GM19328 (cell line): Measurements from ENCODE around the gene CCDC170.
"Not testable (repeated sequence)": the region's sequence is repeated elsewhere in the genome, so short reads cannot be mapped to it uniquely, and the experiment has no call there.

ENCODE experiments used
- ATAC-seq: cut with Tn5 transposase; IDR thresholded peaks from one replicate; pipeline ENCODE4 v1.9.1; 2021; ENCODE audit warnings: mild to moderate bottlenecking, moderate library complexity; ENCODE audit not compliant: unreplicated experiment

The CCDC170 gene, protein sequence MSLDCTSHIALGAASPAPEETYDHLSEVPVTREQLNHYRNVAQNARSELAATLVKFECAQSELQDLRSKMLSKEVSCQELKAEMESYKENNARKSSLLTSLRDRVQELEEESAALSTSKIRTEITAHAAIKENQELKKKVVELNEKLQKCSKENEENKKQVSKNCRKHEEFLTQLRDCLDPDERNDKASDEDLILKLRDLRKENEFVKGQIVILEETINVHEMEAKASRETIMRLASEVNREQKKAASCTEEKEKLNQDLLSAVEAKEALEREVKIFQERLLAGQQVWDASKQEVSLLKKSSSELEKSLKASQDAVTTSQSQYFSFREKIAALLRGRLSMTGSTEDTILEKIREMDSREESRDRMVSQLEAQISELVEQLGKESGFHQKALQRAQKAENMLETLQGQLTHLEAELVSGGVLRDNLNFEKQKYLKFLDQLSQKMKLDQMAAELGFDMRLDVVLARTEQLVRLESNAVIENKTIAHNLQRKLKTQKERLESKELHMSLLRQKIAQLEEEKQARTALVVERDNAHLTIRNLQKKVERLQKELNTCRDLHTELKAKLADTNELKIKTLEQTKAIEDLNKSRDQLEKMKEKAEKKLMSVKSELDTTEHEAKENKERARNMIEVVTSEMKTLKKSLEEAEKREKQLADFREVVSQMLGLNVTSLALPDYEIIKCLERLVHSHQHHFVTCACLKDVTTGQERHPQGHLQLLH

DNA sequence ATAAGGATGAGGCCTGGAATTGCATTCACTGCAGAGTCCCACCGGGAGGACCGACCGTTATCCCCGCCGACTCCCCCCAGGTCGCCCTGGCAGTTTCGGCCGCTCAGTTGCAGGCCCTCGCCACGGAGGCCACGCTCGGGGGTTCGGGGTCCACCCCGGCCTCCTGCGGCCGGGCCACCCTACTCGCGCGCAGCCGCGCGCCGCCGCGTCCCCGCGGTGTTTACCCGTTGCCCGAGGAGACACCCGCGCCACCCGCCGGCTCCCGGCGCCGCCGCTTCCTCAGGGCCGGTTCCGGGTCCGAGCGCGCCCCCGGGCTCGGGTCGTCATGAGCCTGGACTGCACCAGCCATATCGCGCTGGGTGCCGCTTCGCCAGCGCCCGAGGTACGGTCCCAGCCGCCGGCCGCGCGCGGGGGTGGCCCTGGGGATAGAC is at the start of gene CCDC170:
Gene CCDC170 (plus strand): TSS at position 214 of the 431 bp plus-strand sequence. CDS start 112 bp downstream, at position 326.
- no peak for ATAC-seq

- ATAC-seq: no peak
These were observed 48.3 kb upstream of the CCDC170 start for GRCh38 chr6:151445482-151445881.

DNA sequence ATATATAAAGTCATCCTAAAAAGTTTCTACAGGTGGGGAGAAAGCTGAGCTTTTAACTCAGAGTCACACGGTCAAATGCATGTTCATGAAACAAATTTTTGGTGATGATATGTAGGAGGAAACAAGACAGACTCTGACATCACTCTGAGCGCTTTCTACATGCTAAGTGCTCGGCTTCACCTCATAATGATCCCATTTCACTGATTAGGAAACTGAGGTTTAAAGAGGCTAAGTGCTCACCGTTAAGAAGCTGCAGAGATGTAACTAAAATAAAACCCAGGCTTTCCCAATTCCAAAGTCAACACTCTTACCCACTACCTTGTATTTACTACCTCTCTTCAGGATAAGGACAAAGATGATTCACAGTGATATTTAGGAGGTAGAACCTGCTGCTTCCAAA is 46.6 kb upstream of the CCDC170 start:
- ATAC-seq: no peak

DNA sequence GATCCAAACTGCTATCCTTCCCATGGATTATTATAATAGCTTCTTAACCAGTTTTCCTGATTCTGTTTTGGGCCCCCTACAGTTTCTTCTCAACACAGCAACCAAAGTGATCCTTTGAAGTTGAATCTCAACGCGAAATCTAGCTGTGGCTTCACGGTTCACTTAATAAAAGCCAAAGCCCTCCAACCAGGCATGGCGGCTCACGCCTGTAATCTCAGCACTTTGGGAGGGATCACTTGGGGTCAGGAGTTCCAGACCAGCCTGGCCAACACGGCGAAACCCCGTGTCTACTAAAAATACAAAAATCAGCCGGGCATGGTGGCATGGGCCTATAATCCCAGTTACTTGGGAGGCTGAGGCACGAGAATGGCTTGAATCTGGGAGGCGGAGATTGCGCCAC is 45.2 kb upstream of the CCDC170 start:
- ATAC-seq: no peak

- ATAC-seq: not testable (repeated sequence)
These were observed 42.9 kb upstream of the CCDC170 start for GRCh38 chr6:151450928-151451327.

GRCh38 chr6:151451417-151451949 is 42.3 kb upstream of the CCDC170 start:
- no peak for ATAC-seq

DNA sequence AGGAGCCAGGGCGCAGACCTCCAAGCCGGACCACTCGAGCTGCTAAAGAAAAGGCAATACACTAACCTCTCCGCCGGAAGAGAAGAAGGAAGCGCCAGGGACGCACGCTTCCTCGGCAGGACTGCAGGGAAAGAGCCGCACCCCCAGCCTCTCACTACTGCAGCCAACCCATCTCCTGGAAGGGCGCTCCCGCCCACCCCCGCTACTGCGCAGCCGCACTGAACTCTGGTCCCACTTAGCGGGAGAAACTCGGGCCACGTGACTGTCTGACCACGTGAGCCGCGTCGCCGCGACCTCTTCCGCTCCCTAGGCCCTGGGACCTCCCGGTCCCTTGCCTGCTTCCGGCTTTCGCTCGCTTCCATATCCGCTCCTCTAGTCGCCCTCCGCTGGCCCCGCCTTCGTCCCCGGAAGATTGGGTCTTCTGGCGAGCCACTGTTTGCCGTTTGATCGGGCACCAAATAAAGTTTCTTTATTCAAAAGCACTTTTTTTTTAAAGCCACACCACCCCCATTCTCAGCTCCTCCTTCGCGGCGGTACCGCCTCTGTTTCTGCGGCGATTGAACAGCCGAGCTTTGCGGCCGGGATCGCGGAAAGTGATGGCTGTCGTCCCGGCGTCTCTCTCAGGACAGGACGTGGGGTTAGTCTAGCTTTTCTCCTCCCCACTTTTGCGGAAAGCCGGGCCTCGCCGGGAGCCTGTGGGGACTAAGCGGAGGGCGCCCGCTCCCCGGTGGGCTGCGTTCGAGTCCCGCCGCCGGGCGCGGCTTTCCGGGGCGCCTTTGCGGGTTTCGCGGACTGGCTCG is 41.7 kb upstream of the CCDC170 start, which contains the start of gene RMND1:
Gene RMND1 (minus strand): TSS at position 177 of the 800 bp plus-strand sequence. CDS start 6,315 bp downstream, outside the sequence.
- ATAC-seq: peak; percentile 98

DNA sequence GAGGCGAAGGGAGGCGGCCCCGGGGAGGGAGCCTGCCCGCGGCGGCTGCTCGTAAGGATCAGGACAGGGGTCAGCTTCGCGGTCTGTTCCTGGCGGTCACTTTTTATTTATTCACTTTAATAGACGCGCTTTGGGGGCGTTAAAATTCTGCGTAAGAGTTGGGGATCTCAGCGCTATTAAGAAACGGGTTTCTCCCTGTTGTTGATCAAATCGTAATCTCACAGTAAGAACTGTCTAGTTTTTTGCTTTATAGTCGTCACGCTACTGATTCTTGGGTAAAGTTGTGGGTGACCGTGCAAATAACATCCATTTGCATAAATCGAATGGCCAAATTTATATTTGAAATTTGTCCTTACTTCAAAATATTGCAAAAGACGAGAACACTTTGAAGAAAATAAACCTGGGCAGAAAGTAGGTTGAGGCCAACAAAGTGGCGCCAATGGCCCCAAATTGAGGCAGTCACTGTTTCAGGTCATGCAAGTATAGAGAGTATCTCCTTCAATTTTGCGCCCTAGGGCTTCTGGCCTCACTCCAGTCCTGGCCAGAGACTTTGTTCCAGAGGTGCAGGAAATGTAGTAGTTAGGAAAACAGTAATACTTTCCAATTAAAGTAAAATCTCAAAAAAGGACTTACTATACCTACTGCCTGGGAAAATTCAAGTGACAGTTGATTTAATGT is 40.9 kb upstream of the CCDC170 start:
- no peak for ATAC-seq

DNA sequence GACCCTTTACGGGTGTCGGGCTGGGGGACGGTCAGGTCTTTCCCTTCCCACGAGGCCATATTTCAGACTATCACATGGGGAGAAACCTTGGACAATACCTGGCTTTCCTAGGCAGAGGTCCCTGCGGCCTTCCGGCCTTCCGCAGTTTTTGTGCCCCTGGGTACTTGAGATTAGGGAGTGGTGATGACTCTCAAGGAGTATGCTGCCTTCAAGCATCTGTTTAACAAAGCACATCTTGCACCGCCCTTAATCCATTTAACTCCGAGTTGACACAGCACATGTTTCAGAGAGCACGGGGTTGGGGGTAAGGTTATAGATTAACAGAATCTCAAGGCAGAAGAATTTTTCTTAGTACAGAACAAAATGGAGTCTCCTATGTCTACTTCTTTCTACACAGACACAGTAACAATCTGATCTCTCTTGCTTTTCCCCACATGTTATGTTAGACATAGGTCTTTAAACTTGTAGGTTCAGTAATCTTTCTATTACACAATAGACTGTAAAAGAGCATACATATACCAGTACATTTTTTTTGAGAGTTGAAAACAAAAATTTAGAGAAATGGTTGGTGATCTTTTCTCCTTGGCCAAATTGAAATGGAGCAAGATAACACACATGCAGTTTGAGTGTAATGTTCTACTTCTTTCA is 37.9 kb upstream of the CCDC170 start:
- not testable (repeated sequence) for ATAC-seq

GRCh38 chr6:151461673-151462072 is 32.1 kb upstream of the CCDC170 start:
- ATAC-seq: no peak

- no peak for ATAC-seq
These were observed 29.1 kb upstream of the CCDC170 start for GRCh38 chr6:151464702-151465101.

- ATAC-seq: peak; percentile 62
These were observed 17.9 kb upstream of the CCDC170 start for GRCh38 chr6:151475653-151476523.

- no peak for ATAC-seq
These were observed 16.1 kb upstream of the CCDC170 start for GRCh38 chr6:151477726-151478125.

DNA sequence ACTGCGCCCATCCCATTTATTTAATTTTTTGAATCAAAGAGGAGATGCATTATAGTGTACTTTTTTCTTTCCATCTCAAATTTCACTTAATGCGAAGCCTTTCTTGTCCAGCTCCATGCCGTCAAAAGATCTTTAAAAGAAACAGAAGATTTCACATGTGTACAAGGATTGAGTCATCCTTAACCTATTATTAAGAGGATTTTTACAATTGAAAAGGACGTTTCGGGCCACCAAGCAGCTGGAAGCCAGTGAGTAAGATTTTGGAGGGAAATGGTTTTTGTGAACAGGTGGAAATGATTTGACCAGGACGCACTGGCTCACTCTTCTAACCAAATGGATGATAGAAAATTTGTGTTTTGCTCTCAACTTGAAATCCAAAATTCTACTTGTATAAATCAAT is 15.1 kb upstream of the CCDC170 start:
- no peak for ATAC-seq

GRCh38 chr6:151481786-151482185 is 12.0 kb upstream of the CCDC170 start:
- ATAC-seq: no peak

GRCh38 chr6:151482290-151482689 is 11.5 kb upstream of the CCDC170 start:
- no peak for ATAC-seq

DNA sequence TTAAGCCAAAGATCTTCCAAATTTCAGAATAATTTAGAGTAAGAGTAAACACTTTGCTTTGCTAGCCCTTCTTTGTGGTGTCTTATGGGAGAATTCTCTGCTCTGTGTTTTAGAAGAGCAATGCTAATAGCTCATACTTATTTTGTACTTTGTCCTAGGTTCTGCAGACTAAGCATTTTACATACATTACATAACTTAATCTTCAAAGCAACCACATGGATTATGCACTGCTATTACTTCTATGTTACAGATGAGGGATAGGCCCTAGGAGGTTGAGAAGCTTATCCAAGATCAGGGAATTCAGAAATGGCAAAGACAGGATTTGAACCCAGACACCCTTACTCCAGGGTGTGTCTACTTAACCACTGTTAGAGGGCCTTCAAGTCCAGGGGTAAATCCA is 9.8 kb upstream of the CCDC170 start:
- no peak for ATAC-seq

- ATAC-seq: no peak
These were observed 5.6 kb upstream of the CCDC170 start for GRCh38 chr6:151488226-151488625.

GRCh38 chr6:151490996-151491395 is 2.8 kb upstream of the CCDC170 start:
- ATAC-seq: no peak
